Measurements from ENCODE around the gene STK39.

The STK39 gene

DNA sequence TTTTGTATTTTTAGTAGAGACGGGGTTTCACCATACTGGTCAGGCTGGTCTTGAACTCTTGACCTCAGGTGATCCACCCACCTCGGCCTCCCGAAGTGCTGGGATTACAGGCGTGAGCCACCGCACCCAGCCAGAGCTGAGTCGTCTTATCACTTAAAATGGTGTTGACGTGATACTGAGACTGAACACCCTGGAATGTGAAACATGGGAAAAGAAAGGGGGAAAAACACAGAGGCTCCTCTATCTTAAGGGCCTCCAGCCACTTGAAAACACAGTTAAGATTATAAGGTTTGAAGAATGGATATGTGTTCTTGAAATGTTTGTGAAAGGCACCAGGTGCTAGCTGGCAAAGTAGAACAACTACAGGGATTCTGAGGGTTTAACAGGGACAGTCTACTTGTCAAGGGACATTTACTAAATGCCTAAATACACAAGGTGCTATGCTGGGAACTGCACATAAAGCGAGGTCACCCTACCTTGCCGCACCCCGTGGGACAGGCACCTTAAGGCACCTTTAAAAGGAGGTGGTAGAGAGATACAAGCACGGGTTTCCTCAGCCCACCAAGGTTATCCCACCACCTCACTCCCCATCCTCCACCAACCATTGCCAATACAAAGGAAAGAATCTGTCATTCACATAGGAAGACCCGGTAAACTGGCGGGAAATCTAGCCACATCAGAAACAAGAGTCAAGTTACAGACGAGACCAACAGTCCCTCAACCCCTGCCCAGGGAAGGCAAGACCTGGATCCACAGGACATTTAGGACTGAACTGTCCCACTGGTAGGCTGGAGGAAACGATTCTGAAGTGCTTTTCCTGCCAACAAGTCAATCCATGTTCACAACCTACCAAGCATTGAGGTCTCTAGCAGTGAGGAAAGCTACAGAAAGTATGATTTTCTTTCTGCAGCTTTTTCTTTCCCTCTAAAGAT lies 43.4 kb downstream of the STK39 start:
- DNase-seq = no peak

DNA sequence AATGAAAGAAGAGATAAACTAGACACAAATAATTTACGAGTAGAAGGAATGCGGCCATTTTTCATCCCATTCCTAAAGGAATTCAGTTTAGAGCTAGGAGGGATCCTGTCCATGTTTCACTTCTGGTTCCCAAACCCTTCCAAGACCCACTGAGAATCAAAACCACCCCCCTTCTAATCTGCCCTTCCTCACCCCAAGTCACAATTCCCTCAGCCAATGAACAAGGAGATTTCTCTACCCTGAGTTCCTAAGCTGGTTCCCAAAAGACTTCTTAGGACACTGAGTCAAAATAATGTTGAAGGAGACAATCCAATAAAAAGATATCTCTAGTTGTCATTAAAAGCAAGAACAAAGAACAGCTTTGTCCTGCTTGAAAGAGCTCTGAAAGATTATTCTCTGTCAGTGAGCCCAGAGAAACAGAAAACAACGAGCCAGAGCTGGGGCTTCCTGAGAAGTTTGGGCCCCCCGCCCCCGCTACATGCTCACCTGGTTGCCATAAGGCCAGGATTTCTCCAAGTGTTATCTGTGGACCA lies 45.7 kb downstream of the STK39 start:
- DNase-seq = no peak

DNA sequence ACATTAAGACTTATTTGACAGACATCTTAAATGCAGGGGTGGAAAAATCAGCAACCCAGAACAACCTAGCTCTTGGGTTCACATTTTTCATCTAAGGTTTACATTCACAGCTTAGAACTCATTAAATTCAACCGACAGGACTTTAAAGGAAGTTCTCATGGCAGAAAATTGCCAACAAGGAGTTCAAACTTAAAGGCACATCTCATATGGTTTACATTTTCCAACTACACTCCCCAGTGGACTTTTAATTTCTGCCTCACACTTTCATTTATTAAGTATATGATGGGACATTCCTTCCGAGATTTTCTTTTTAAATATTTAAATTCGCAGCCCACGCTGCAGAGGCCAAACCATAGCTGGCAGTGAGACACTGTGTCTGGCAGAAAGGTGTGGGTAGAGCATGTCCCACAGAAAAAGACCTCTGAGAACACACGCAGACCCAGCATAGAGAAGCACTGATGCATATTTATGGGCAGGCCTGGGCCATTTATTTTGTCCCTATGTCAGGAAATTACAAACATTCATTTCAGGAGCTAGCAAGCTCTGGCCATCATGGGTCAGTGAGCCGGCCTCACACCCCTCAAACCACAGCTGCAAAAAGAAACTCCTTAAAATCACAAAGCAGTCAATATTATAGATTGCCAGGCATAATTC lies 46.3 kb downstream of the STK39 start:
- no peak for DNase-seq

DNA sequence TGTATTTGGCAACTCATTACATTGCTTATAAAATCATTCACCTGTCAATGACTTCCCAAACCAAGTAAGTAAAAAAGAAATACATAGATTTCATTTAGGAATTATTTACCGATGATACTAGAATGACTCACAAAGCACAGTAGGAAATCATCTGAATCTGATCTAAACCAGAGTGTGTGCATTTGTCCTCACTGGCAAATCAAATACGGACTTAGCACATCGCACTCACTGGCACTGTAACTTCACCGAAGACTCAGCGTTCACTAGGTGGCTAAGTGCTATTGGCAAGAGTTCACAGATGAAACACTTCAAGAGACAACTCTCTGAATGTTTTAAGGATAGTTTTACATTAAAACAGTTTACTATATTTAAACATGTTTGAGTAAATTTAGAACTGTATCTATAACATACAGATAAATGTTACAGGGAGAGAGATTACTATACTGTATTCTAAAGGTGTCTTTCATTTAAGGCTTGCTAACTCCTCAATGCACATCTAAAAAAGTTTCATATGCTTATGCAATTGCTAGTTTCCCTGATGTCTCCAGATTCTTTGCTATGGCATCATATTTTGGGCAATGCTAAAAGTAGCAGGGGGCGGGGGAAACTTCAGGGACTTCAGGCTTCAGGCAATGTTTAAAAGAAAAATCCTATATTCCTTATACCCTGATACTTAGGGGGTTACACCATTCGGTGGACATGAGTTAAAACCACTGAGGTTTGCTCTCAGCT lies 48.8 kb downstream of the STK39 start:
- DNase-seq = no peak

DNA sequence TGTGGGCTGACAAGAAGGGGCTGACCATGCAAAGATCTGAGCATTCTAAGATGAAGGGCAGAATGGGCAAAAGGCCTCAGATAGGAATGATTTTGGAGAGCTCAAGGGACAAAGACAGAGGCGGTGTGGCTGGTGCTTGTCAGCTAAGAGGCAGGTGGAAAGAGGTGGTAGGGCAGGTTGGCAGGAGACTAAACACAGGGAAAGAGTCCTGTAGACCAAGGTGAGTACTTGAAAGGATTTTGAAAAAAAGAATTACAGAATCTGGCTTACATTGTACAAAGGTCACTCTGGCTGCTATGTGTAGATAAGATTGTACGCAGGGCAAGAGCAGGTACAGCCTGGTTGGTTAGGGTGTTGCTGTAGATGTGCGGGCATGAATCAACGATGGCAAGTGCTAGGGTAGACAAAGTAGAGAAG lies 50.6 kb downstream of the STK39 start:
- no peak for DNase-seq

DNA sequence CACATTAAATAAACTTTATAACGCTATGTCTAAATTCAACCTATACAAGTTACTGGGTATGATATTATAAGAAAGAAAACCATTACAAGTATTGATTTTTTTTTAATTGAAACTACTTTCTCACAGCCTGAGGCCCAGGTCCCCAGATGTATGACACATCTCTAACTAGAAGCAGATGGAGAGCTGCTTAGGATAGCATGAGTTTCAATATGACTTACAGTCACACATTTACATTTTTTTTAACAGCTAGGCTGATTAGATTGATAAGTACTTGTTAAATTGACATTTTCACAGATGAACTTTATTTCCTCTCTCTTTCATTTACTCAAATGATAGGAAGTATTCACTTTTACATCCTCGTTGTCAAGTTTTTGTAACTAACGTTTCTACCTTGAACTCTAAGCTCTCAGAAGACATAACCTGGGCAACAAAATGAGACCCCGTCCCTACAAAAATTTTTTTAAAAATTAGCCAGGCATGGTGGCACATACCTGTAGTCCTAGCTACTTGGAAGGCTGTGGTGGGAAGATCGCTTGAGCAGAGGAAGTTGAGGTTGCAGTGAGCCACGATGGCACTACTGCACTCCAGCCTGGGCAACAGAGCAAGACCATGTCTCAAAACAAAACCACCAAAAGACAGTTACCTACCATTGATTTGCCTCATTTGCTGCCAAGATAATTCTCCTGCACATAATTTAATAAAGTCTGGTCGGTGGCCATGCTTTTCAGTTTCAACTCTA lies 52.4 kb downstream of the STK39 start:
- DNase-seq = no peak

DNA sequence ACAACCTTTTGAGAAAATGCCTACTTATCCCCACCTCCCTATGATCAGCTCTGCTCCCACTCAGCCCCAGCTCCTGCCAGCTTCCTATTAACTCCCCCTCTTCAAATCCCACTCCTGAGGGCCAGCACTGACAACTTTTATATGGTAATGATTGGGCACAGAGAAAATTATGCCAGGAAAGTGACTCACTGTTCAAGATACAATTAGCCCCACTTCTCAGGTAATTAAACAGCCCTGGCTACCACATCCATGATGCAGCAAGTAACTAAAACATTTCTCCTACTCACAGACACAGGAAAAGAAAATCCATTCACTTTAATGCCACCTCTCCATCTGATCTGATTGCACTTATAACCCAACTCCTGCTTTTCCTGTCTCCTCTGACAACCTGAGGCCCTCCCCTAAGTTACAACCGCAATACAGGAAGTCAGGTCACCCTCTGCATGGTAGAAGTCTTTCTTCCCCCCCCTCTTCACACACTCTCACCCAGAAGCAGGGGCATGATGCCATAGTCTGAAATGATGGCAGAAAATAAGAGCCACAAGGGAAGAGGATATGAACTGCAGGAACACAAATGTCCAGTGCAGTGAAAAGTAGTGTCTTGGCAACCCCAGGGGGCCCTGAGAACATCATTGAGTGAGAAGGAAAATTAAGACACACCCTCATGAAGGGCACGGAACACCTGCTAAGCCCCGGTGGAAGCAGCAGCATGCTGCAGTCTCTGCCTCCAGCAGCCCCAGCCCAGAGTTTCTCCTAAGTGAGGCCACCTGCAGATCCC lies 54.4 kb downstream of the STK39 start:
- DNase-seq = peak; percentile 5

DNA sequence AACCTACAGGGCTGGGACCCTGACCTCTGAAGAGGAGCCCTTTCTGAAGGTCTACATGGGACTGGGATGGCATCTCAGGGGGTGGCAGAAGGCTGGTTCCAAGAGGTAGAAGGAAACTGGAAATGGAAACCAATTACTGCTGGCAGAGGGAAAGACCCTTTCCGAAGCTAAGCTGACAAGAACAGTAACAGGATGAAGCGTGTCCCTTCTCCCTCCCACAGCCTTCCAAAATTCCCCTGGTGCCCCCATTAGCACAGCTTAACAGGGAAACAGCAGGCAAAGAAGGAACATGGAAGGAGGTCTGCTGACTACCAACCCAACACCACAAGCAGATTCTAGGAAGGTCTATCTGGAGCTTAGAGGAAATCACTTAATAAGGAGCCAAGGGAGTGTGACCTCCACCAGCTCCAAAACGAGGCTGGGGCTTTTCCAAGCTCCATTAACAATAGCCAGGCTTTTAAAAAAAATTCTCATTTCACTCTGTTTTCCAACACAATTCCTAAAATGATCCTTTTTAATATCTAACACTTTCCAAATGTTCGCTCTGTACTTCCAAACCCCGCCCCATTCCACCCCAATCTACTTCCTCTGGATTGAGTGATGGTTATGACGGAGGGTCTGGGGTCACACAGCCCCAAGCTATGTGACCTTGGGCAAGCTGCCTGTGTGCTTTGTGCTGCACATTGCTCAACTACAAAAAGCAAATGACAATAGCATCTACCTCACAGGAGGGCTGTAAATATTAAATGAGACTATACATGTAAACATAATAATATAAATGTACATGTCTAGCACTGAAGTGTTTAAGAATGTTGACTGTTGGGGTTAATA lies 55.2 kb downstream of the STK39 start:
- DNase-seq = no peak

DNA sequence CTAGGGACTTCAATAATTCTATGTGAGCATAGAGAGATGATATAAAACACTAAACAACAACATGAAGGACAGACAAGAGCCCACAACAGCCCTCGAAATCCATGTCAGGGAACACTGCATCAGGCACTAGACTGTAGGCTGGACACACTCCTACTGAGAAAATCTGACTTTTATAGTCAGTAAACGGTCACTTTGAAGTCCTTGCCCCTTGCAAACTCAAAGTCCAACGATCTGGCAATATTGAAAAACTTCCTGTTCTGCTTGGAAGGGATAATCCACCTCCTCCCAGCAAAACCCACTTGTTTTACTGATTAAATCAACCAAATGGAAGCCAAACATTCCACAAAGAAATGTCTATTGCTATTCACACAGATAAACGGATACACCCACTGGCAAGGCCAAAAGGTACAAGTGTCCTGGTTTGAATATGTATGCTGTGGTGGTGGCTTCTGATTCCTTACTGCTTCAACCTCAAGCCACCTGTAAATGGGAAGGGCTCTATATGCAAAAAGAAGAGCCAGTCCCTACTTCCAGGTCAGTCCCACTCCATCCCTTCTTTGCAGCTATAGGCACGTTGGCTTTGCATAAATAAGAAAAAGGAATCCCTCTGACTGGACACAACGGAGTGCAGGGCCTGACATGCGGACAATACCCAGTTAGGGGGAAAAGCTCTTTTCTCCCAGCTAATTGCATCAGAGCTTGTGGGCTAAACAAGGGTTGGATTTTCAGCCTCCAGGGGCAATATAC lies 56.6 kb downstream of the STK39 start:
- DNase-seq = no peak

DNA sequence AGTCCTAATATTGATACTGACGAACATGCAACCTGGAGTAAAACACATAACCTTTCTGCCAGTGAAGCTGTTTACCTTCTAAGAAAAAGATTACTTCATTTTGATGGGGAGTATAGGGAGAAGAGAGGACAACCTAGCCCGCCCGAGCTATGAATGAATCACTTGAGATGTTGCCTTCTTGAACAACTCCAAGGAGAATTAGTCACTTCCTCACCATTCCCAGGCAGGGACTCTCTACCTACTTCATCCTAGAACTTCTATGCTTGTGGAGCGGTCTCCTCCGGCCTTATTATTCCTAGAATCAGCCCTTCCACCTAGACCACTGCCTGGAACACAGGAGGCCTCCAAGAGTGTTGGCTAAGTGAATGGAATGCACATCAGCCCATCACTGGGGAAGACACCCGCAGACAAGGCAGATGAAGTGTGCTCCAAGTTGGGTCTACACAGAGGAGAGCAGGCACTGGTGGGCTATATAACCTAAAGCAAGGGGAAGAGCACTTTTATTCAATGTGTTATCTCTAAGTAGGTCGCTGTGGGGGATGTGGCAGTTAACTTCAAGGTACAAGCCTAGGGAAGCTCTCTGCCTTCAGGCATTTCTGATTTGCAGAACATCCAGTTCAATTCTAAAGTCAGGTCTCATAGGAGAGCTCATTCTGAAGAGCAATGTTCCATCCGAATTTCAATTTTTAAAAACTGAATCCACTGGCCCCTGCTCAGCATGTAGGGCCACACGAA lies 57.4 kb downstream of the STK39 start:
- no peak for DNase-seq

DNA sequence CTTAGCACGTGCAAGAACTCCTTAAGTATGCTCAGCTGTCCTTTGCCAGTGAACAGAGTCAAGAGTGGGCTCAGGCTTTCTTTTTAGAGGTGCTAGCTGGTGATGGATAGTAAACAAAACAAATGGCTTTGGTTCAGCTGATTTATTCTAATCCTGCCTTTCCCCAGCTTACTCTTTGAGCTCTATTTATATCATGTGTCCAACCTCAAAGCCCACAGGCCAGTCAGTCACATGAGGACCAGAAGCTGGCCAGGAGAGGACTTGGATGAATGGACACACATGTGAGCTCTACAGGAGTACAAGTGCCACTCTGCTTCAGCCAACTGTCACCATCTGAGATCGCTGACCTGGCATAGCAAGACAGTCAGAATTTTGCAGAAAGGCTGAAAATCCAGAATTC lies 59.4 kb downstream of the STK39 start:
- DNase-seq = no peak

DNA sequence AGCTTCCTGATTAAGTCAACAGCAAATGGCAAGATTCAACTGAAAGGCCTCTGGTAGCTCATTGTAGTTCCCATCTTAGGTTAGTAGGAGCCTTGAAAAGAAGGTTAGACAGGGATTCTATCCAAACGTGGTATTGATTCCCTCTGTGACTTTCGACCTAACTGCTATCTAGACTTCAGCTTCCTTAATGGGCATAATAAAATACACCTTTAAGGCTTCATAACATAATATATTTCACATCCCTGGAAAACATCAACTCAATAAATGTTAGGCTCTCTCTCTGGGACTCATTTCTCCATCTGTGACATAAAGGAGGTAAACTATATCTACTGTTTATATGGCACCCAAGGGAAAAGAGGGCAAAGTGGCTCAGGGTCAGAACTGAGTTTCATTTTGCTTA lies 60.9 kb downstream of the STK39 start:
- no peak for DNase-seq

DNA sequence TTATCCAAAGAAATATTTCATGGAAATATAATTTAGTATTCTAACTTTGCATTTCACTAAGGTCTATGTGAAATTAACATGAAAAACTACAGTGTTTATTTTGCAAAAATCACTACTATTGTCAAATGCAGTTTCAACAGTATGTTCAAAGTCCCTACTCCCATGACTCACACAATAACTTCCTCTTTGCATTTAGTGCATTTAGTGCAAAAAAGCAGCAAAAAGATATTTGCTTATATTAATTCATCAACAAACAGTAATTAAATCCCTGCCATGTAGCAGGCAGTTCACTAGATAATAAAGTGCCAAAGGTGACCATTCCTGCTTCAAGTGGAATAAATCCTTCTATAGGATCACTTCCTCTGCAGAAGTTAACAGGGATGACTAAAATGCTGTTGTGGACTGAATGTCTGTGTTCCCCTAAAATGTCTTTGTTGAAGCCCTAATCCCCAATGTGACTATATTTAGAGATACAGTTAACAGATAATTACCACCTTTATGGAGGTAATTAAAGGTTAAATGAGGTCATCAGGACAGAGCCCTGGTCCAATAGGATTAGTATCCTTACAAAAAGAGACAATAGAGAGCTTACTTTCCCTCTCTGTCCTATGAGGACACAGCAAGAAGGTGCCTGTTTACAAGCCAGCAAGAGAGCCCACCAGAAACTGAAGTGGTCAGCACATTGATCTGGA lies 61.7 kb downstream of the STK39 start:
- DNase-seq = no peak

DNA sequence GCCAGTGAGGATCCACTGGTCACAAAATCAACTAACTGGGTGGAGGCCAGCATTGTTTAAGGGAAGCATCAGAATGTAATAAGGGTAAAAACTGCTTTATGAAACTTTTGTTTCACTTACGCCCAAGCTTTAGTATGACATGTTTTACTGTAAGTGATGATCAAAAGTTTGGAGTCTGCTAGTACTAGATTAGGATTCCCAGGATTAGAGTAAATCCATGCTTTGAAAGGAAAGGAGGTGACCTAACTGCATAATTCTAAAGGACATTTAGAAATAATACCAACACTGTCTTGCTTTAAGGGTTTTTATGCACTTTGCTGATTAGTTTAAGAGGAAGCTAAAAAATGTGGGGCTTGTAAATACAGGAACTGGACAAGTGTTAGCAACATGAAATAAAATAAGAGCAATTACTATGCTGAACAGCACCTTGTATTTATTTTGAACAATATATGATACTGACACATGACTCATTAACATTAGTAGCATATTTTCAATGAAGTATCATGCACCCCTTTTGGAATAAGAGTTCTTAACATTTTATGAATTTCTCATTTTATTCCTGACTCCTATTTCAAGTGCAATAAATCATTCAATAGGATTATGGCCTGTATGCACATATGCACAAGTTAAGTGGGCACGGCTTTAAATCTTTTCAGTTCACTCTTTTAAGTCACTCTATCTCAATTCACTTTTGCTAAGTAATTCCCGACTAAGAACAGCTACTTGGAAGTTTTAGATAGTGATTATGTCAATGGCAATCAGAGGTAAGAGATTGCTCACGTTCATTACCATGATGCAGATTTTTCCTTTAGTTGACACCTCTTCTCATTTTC lies 62.5 kb downstream of the STK39 start:
- no peak for DNase-seq

DNA sequence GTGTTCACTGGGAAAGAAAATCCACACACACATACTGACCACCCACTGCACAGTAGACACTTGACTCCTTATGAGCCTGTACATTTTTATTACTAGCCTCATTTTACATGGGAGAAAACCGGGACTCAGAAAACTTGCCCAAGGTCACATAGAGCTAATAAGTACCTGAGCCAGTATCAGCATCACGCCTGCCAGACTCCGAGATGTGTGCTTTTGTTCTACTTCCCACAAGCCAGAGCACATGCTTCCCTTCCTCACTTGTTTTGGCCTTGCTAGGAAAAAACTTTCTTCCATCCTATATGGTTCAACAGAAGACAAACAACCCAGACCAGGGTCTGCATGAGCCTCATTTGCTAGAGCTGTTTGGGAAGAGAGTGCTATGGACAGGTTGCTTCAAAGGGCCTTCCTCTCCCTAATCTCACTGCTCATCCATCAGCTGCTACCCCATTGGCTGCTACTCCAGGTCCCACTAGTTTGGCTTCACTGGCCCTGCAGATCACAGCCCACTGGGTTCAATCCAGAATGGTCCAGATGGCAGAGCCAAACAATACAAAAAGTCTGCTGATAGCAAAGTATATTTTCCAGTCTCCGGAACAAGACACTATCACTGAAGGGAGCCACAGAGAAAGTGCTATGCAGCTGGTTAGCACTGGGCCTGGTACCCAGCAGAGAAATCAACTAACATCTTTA lies 63.9 kb downstream of the STK39 start:
- DNase-seq = no peak

DNA sequence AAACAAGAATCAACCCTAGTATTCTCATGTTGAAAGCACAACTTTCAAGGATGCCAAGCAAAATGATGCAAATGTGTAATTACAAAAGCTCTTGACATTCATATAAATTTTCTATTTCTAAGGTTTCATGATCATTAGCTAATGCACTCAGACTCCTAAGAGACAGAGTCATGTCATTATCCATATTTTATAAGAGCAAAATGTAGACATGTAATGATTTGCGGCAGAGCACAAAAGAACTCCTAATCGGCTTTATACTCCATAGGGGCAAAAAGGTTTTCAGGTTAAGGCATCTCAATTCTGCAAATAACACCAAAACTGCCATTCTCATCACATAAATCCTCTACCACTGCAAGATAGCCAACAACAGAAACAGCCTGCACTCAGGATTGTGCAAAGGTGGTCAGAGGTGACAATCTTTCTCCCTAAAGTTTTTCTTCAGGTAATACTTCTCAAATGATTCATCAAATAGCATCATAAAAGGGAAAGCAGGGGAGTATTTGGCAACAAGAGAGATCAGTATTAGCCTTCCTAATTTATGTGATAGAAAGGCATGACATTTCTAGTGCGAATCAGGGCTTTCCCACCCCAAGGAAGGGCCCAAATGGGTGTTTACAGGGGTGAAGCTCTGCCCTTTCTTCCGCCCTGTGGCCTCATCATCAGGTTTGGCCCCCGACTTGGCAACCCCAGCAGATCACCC lies 64.7 kb downstream of the STK39 start:
- DNase-seq = no peak
